ENCODE results near the gene GARS1.

The GARS1 gene

DNA sequence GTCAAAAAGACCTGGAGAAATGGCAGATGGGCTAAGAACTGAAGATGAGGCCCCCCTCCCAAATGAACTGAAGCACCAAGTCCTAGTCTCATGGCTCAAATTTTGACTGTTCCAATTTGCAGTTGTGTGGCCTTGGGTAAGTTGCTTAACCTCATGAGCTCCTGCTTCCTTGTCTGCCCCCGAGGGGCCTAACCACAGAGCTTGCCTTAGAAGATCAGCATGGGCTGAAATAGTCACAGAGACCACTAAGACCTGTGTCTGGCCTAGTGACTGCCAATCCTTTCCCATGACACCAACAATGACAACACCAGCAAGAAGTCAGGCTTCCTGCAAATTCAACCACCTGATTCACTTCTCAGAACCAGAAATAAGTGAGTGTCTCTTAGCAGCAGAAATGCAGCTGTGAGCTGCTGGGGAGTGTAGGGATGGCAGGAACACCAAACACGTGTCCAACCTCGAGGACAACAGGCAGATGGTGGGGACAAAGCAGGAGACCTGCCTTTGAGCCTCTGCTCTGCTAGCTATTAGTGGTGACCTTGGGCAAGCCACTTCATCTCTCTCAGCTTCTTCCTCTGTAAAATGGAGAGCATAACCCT, 63.9 kb downstream of the GARS1 start:
- no peak for DNase-seq

DNA sequence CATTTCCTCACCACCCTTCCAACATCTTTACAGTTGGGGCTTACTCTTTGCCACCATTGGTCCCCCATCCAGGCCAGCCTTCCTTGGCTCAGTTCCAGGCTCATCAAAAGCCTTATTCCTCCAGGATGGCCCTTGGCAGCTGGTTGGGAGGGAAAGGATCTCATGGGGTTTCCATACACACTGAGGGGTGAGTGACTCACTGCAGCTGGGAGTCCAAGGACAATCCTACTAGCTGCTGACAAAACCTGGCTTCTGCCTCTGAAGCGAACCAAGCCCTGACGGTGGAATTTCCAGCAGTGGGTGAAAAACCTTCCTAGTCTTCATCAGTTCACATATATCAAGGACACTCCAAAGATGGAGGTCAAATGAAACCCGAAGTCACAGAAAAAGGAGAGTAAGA, 64.6 kb downstream of the GARS1 start:
- peak; percentile 24 for DNase-seq

DNA sequence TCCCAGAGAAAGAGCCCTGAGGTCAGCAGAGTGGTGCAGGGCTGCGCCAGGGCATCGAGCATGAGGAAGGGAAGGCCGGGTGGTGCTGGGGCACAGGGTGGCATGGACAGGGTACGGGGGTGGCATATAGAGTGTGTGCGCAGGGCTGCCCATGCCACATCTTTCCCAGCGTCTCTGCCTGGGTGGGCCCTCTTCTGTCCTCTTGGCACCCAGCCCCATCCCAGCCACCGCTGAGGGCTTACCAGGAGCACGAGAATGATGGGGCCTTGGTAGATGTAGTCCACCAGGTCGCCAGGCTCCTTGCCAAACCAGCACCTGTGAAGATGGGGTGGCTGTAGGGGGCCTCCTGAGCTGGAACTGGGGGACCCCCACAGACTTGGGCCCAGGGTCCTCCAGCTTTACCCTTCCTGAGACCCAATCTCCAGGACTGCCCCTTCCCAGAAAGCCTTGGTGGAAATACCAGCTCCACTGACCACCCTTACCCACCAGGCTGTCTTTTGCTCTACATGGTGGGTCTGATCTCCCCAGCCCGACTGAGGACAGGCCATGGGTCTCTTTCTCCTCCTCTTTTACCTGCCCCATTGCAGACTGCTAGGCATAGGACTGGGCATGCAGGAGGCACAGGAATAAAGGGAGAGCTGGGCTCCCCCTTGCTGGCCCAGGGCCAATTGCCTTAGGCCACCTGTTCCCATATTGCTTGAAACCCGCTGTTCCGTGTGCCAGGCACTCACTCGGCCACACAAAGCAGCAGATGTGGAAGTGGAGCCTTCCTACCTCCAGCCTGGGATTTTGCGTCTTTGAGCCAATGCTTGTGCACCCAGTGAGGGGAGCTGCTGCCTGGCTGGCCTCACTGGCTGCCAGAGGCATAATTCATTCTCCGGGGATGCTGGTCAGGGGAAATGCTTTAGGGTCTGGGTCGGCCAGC, 65.9 kb downstream of the GARS1 start:
- peak; percentile 68 for DNase-seq

DNA sequence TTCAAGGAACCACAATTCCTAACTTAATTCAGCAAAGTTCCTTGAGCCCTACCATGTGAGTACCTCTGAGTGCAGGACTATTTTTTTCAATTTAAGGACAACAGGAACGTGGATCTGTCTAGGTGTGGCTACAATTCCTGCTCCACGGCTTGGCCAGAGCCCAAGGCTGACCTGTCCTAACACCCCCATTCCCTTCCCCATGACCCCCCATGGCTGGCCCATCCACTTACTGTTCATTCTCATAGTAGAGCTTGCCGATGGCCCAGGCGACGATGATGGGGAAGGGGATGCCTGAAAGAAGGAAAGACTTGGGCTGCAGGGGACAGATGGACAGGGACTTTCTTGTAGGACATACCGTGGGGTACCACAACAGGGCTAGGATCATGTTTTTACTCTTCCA, 67.2 kb downstream of the GARS1 start:
- no peak for DNase-seq

DNA sequence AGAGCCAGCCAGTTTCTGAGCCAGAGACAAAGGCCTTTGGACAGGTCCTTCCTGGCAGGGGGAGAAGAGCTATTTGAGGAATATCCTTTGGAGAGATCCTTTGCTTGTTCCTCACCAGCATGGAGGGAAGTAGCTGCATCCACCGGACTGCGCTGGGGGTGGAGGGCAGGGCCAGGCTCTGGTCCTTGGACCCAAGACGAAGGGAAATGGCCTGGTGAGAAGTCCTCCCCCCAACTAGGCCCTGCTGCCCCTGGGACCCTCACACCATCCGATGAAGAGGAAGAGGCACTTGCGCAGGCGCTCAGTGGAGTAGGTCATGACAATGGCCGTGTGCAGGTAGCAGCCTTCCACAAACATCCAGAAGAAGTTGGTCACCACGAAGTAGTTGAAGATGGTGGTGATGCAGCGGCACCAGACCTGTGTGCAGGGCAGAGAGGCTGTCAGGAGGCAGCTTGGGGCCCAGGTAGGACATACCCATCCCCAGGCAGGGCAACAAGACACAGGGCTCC, 67.8 kb downstream of the GARS1 start:
- no peak for DNase-seq

GRCh38 chr7:30663414-30663813, 68.7 kb downstream of the GARS1 start:
- DNase-seq = no peak

DNA sequence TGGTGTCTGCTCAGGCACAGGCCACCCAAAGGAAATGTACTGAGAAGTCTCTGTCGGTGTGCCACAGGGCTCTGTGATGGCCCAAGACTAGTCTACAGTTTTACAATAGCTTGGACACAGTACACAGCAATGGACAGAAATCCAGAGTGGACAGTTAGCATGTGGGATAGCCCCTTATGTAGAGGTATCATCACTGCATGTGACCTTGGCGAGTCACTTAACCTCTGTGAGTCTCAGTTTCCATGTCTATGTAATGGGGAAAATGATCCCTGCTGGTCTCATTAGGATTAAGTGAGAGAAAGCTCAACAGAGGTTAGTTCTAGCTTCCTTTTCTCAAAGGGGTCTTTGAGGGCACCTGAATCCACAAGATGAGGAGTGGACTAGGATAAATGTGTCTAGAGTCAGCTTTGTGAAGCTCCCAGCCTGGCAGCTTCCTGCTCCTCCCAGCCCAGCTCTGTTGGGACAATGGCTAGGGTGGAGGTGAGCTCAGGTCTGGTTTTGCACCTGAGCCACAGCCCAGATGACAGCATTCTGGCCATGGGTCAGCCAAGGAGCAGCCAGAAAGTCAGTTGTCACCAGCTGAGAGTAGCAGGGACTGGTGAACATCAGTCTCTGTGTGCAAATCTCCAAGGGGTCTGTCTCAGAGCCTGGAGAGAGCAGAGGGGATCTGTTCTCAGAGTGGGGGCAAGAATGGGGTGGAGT, 69.7 kb downstream of the GARS1 start:
- no peak for DNase-seq

GRCh38 chr7:30665043-30665442, 70.4 kb downstream of the GARS1 start:
- no peak for DNase-seq

DNA sequence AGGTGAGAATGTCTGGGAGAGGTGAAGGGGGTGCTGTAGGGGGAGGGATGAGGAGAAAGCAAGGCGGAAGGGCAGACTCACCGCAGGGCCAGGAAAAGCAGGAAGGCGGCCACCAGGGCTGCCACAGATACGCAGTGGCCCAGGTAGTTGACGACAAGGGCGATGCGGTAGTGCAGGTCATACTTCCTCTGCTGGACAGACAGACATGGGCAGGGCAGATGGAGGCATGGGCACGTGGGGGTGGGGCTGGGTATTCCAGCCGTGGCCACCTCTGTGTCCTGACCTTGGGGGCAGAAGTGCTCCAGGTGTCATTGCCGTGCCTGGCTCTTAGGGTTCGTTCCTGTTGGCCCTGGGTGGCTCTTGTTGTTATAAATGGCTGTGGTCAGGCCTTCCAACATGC, 70.8 kb downstream of the GARS1 start:
- DNase-seq = no peak

GRCh38 chr7:30667172-30667571, 72.5 kb downstream of the GARS1 start:
- DNase-seq = no peak

GRCh38 chr7:30668102-30668501, 73.4 kb downstream of the GARS1 start:
- no peak for DNase-seq

DNA sequence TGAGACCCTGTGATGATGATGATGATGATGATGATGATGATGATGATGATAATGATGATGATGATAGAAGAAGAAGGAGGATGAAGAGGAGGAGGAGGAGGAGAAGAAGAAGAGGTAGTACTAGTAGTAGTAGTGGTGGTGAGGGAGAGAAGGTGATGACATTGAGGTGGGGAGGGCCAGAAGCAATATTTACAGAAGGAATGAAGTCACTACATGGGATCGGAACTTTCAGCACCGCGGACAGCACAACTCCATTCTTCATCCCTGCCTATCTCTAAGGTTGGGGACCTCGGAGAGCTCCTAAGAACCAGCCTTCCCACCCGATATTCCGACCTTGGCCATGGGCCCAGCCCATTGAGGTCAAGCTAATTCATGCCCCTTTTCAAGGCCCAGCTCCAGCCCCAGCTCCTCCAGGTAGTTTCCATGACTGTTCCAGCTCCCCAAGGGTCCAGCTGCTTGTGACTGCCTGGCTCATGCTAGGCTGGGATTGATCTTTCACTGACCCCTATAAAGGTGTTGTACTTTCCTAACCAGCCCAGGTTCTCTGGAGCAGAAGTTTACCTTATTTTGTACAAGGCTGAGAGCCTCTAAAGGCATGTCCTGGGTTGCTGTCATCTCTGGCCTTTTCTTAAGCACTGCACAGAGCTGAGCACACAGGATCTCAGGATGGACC, 77.3 kb downstream of the GARS1 start:
- no peak for DNase-seq

DNA sequence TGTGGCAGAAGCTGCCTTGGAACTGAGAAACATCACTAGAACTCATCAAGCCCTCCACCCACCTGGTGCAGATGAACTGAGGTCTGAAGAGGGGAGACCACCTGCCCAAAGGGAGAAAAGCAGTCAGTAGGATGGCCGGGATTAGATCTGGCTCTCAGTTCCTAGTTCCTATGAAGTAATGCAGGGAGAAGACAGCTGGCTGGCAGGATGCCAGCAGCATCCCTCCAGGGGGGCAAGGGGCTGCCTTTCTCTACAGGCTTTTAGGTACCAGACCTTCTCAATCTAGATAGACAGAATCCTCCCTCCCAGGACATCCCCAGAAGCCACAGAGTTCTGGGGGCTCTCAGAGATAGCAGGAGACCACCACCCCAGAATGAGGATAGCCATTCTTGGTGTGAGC, 79.7 kb downstream of the GARS1 start:
- DNase-seq = no peak

DNA sequence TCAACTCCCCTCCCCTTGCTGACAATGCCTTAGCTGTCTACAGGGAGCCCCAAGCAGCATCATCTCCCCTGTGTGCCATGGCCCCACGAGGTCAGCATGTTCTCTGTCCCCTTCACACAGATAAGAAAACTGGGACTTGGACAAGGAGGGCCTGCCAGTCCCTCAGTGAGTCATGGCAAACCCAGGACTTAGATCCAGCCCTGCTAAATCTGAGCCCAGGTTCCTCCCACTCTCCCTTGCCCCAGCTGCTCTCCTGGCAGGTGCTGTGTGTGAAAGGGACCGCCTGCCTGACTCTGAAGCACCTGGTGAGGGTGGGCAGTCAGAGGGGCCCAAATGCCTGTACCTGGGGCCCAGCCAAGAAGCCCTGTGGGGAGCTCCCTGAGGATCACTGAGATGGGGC, 80.2 kb downstream of the GARS1 start:
- no peak for DNase-seq

GRCh38 chr7:30678805-30679204, 84.1 kb downstream of the GARS1 start:
- no peak for DNase-seq

DNA sequence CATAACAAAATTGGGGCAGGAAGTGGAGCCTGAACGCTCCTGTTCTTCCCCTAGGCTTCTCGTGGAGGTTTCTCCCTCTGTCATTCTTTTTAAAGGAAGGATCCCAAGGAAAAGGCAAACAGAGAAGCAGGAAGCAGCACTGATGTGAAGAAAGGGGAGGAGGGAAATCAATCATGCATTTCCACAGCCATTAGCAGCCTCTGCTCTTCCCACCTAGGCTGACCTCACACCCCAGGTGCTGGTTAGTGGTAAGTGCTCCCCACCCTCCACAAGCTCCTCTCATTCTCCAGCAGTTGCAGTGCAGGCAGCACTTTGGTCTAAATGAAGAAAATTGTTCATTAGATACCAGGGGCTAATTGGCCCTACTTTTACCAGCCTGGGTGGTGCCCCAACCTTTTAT, 85.0 kb downstream of the GARS1 start:
- no peak for DNase-seq

GRCh38 chr7:30681331-30681797, 86.7 kb downstream of the GARS1 start:
- no peak for DNase-seq

DNA sequence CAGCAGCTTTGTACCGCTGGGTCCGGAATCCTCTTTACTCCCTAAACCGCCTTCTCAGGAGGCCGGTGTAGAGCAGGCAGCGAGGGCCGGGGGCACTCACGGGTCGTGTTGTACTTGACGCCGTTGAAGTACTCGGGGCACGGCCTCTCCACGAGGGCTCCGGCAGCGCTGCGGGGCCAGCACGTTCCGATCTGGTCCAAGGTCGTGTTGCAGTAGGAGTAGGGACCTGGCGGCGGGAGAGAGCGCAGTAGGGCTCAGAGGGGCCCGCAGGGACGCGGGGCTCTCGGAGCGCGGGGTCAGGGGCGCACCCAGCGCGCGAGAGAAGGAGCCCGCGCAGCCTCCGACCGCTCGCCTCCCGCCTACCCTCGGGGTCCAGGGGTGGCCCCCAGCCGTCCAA, 87.1 kb downstream of the GARS1 start:
- no peak for DNase-seq

DNA sequence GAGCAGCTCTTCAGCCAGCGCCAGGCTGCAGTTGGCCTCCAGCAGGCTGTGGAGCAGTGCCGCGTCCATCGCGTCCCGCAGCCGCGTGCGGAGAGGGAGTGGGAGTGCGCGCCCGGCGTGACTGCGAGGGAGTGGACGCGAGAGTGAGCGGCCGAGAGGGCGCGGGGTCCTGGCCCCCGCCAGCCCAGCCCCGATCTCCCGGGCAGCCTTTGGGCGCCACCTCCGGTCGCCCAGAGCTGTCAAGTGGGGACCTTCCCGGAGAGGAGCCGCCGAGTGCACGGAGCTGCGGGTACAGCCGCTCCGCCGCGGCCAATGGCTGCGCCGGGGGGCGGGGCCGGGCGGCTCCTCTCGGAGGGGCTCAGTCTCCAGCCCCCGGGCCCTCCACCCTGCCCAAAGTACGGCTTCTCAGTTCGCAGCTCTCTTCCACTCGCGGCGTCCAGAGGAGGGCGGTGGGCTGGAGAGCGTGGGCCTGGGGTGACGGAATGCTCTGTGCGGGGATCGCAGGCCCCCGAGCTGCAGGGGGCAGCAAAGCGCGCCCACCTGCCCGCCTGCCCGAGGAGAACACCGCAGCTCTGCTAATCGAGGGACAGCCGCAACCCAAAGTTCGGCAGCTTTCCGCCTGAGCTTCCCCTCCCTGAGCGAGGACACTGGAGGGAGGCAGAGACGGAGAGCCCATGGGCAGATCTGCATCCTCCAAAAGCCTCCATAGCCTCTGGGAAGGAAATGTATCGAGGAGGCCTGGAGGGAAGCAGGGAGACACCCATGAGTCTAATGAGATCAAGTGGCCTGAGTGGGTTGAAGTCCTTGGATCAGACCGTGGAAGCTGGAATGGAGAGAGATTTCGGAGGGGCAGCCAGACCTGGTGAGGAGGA, 87.8 kb downstream of the GARS1 start, which contains the start of gene CRHR2:
Gene CRHR2 (minus strand): TSS at position 245 of the 872 bp plus-strand sequence. CDS start 176 bp downstream, at position 69.
- DNase-seq = no peak

GRCh38 chr7:30683306-30683705, 88.6 kb downstream of the GARS1 start:
- no peak for DNase-seq

All from SHP77 treated with DMSO at 0.1 percent for 48 hours (cell line).